HG03135 (cell line): ENCODE data around the gene TRAF3IP3.
"Not testable (repeated sequence)": the region's sequence is repeated elsewhere in the genome, so short reads cannot be mapped to it uniquely, and the experiment has no call there.

ENCODE experiments used
- ATAC-seq: cut with Tn5 transposase; IDR thresholded peaks from one replicate; pipeline ENCODE4 v1.9.1; 2021; ENCODE audit warnings: mild to moderate bottlenecking, moderate library complexity; ENCODE audit not compliant: unreplicated experiment

TRAF3IP3 gene

GRCh38 chr1:209791920-209792319 is 36.1 kb downstream of the TRAF3IP3 start:
- ATAC-seq: no peak

- not testable (repeated sequence) for ATAC-seq
Measured at GRCh38 chr1:209793711-209794110, 37.9 kb downstream of the TRAF3IP3 start.

- no peak for ATAC-seq
Measured at GRCh38 chr1:209797978-209798639, 42.3 kb downstream of the TRAF3IP3 start.

GRCh38 chr1:209800984-209801834 is 45.4 kb downstream of the TRAF3IP3 start:
- no peak for ATAC-seq

GRCh38 chr1:209802117-209802779 is 46.4 kb downstream of the TRAF3IP3 start:
- ATAC-seq: no peak

- no peak for ATAC-seq
Measured at GRCh38 chr1:209802780-209803152, 46.9 kb downstream of the TRAF3IP3 start.

- no peak for ATAC-seq
Measured at GRCh38 chr1:209803568-209803967, 47.7 kb downstream of the TRAF3IP3 start.

GRCh38 chr1:209805341-209805781 is 49.5 kb downstream of the TRAF3IP3 start:
- no peak for ATAC-seq

- ATAC-seq: peak; percentile 96
Measured at GRCh38 chr1:209805875-209806760, 50.3 kb downstream of the TRAF3IP3 start, which contains the start of gene IRF6. Gene IRF6, minus strand, starts transcription at chr1:209806142. Its CDS starts 4,729 bp downstream, at chr1:209801413.

- ATAC-seq: no peak
Measured at GRCh38 chr1:209807509-209807908, 51.7 kb downstream of the TRAF3IP3 start.

- ATAC-seq: no peak
Measured at GRCh38 chr1:209808059-209808581, 52.3 kb downstream of the TRAF3IP3 start.

GRCh38 chr1:209809611-209810010 is 53.8 kb downstream of the TRAF3IP3 start:
- no peak for ATAC-seq

- ATAC-seq: no peak
Measured at GRCh38 chr1:209810783-209811182, 54.9 kb downstream of the TRAF3IP3 start.

GRCh38 chr1:209813902-209814301 is 58.0 kb downstream of the TRAF3IP3 start:
- ATAC-seq: no peak

GRCh38 chr1:209815490-209815889 is 59.6 kb downstream of the TRAF3IP3 start:
- no peak for ATAC-seq

- ATAC-seq: no peak
Measured at GRCh38 chr1:209815931-209816341, 60.1 kb downstream of the TRAF3IP3 start.

- no peak for ATAC-seq
Measured at GRCh38 chr1:209816923-209817322, 61.1 kb downstream of the TRAF3IP3 start.

- ATAC-seq: no peak
Measured at GRCh38 chr1:209817691-209818090, 61.8 kb downstream of the TRAF3IP3 start.

- ATAC-seq: no peak
Measured at GRCh38 chr1:209819058-209819457, 63.2 kb downstream of the TRAF3IP3 start.

- no peak for ATAC-seq
Measured at GRCh38 chr1:209820986-209821385, 65.1 kb downstream of the TRAF3IP3 start.
